ENCODE measurements around the gene OR13J1.

Gene OR13J1

DNA sequence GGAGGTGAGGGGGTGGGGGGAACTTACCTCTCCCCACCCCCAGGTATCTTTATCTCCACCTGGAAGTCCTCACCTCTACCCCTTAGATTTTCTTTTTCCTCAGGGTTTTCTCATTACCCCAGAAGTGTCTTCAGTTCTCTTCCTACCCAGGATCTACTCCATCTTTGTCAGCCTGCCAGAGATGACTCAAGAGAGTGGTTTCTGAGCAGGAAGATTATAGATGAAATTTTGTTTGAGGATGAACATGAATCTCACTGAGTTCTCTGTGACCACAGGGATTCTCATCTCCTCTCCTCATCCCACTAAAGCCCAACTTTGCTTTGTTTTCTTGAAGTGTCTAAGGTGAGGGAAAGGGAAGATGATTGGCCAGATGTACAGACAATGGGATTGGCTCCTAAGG is 50.1 kb downstream of the OR13J1 start:
- TF ChIP-seq, protein P1, sequence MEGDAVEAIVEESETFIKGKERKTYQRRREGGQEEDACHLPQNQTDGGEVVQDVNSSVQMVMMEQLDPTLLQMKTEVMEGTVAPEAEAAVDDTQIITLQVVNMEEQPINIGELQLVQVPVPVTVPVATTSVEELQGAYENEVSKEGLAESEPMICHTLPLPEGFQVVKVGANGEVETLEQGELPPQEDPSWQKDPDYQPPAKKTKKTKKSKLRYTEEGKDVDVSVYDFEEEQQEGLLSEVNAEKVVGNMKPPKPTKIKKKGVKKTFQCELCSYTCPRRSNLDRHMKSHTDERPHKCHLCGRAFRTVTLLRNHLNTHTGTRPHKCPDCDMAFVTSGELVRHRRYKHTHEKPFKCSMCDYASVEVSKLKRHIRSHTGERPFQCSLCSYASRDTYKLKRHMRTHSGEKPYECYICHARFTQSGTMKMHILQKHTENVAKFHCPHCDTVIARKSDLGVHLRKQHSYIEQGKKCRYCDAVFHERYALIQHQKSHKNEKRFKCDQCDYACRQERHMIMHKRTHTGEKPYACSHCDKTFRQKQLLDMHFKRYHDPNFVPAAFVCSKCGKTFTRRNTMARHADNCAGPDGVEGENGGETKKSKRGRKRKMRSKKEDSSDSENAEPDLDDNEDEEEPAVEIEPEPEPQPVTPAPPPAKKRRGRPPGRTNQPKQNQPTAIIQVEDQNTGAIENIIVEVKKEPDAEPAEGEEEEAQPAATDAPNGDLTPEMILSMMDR (IDR thresholded peaks at IDR 0.05), result no peak
